Cardiac septum (tissue), 1 donor: ENCODE results near the gene NPDC1. TPM values are rescaled to one million over a fixed set of nuclear protein-coding genes. Genes with fewer than 3 reads are reported as not detected.
"Not testable (repeated sequence)": the region's sequence is repeated elsewhere in the genome, so short reads cannot be mapped to it uniquely, and the experiment has no call there.

Source experiments
- DNase-seq: peaks from one replicate; pipeline ENCODE4 v3.0.0-alpha.2; 2020; ENCODE audit warnings: low spot score
- intact Hi-C: fragments of 100-400 bp; cut with DNase I; formaldehyde crosslinking; loops from one replicate; pipeline ENCODE4 v1.14.0; 2022
- total RNA-seq: library from RNA; stranded (reverse); fragmentation: NEBNext Ultra II Directional; extraction: Animal tissue kit (Norgen Biotek cat#: 25700); gene quantifications from one replicate; pipeline ENCODE4 v1.2.1, GENCODE V29; 2021
- donor health status: DM: no; HTN: no; CAD: no.

NPDC1 gene
- total RNA-seq, 1 donor from 2014 or later = 96.4 TPM

DNA sequence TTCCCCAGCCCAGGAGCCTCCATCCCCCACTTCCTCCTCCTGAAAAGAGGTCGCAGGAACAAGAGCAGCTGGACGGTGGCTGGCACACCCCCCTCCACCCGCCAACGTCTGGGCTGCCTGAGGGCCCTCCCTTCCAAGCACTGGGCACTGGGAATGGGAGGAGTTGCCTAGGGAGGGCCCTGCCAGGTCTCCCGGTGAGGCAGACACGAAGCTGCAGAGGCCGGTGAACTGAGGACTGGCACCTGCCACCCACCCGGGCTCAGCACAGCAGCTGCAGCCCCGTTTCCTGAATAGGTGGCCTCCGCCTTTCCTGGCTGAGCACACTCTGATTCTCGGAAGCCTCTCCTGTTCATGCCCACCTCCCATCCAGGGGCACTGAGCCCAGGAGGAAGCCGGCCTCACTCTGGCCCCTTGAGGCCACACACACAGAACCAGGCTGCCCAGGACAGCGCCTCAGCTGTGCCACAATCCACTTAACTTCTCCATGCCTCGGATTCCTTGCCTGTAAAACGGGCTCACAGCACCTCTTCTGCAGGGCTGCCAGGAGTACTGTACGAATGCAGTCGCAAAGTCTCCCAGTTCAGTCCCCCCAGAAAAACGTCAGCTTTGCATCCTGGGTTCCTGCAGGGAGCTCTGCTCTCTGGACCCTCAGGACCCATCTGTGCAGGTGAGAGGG, 1.3 kb downstream of the NPDC1 start:
- DNase-seq = no peak
- intact Hi-C loops = no loop called here

DNA sequence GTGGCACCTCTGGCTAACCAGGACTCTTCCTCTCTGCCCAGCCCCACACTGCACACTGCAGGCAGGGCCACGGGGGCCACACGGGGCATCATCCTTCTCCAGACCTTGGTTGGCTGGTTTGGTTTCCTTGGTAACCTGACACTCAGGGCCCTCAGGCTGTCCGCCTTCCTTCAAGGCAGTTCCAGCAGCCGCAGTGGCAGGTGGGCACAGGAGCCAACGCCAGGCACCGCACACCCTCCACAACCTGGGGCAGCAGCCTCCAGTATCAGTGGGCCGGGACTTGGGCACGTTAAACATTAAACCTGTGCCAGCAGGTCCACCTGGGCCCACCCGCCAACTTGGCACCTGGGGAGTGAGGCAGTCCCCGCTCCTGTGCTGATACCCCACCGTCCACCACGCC, 1.9 kb downstream of the NPDC1 start:
- no peak for DNase-seq
- intact Hi-C loops = no loop called here

DNA sequence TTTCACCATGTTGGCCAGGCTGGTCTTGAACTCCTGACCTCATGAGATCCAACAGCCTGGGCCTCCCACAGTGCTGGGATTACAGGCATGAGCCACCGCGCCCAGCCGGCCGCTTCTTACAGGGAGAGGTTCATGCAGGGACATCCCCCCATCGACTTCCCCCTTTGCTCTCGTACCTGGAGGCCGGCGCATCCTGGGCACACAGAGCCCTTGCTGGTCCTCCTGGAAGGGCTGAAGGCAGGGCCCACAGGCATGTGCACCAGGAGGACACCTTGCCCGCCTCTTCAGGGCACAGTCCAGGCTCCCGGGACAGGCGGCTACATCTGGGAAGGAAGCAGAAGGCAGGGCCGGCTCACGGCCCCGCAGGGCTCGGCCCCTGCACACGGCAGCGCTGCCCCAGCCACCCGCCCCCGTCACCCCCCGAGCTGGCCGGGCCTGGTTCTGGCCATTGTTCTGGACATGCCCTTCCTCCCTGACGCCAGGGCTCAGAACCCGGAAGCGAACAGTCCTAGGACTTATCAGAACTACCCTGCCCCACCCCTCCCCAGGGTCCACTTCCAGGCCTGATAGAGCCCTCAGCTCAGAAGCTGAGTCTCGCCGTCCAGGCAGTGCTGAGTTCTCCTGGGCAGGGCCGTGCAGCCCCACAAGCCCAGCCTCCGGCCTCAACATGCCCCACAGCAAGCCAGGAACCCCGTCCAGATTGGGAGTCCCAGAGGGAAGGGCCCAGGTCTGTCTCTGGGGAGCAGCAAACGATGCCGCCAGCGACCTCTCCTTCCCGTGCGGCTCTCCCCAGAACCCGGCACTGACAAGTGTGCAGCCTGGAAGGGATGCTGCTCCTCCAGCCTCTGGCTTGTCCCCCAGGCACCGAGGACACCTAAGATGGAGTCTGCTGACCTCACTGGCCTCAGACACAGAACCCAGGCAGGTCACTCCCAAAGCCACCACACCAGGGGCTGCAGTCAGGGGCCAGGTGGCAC, 2.9 kb downstream of the NPDC1 start:
- no peak for DNase-seq
- intact Hi-C loops = no loop called here

DNA sequence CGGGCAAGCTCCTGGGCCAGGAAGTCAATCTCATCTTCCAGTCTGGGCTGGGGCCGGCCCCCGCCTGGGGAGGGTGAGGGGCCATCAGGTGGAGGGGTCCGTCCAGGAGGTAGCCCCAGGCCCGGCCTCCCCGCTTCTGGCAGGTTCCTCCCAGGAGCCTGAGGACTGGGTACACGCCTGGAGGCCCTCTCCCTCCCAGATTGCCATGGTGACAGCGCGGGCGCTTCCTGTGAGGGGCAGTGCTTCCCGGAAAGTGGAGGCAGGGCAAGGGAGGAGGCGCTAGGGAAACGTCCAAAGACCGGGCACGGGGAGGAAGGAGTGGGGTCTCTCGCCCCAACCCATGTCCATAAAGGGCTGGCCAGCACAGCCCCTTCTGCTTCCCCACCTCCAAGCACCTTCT, 4.9 kb downstream of the NPDC1 start:
- intact Hi-C loops = no loop called here
- no peak for DNase-seq

DNA sequence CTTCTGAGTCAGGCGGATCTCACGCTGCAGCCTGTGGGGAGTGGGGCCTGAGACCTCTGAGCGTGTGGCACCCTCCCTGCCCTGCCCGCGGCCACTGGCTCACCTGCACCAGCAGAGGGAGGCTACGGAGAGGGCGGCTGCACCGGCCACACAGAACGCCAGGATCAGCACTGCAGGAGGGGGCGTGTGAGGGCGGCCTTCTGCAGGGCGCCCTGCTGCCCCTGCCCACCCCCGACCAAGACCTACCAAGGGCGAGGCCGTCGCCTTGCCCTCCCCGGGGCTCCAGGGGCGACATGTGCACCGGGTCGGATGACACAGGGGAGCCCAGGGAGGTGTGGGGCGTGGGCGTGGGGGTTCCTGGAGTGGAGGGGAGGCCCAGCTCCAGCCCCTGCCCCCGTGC, 5.4 kb downstream of the NPDC1 start:
- intact Hi-C loops = no loop called here
- no peak for DNase-seq

DNA sequence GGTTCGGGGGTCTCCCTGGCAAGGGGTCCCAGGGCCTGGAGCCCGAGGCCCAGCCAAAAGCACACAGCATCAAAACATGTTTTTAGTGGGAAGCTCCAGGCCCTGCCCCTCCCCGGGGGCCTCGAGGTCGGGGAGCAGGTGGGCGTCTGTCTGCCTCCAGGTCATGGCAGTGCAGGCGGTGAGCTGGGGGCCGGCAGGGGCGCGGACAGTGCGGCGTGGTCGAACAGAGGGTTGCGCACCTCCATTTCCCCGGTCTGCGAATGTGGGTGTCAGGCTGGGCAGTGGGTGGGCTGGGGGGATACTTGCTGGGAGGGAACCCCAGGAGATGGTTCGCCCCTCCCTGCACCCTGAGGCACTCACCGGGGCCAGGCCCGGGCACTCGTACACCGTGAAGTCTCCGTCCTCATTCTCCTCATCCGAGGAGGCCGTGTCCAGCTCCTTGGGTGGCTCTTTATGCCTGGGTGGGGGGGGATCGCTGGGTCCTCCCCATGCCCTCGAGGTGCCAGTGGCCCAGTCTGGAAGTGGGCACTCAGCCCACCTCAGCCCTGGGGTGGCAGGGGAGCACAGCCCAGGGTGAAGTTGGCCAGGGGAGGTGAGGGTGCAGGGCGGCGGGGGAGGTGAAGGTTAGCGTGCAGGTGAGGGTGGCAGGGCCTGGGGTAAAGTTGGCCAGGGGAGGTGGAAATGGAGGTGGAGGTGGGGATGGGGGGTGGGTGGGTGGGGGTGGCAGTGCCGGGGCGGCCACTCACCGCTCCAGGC, 6.2 kb downstream of the NPDC1 start:
- intact Hi-C loops = no loop called here
- DNase-seq = no peak

DNA sequence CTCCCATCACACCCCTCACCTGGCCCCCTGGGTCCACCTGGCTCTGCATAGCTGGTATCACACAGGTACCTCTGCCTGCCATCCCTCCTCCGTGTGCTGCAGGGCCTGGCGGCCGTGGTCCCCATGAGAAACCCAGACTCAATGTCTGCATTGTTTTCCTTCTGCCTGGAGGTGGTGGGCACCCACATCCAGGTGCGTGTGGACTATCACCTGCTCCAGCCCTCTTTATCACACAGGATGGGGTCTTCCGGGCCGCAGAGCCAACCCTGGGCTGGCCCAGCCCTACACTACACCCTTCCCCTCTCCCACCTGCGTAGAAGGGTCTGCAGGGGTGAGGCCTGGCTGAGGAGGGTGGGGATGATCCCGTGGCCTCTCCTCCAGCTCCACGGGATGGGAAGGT, 7.1 kb downstream of the NPDC1 start:
- intact Hi-C loops = no loop called here
- DNase-seq = no peak

DNA sequence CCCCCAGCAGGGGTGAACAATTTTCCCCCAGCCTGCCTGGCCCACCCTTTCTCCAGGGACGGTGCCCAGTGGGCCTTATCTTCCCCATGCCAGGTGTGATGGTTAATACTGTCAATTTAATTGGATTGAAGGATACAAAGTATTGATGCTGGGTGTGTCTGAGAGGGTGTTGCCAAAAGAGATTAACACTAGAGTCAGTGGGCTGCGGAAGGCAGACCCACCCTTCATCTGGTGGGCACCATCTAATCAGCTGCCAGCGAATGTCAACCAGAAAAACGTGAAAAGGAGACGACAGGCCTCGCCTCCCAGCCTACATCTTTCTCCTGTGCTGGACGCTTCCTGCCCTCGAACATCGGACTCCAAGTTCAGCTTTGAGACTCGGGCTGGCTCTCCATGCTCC, 8.5 kb downstream of the NPDC1 start:
- intact Hi-C loops = no loop called here
- DNase-seq = no peak

DNA sequence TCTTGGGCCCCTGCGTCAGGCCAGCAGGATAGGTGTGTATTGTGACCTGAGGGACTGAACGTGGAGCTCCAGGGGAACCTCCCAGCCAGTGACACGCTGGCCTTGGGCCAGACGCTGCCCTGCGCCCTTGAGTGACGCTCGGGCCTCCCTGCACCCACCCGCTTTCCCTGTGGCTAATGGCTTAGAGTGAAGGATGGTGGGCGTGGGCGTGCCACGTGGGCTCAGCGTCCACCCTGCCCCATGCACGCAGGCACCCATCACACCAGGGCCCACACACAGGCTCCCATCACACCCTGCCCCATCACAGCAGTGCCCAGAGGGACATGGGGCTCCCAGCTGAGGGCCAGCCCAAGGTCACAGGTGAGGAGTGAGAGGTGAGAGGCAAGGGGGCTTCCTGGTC, 8.9 kb downstream of the NPDC1 start:
- no peak for DNase-seq
- intact Hi-C loops = no loop called here

DNA sequence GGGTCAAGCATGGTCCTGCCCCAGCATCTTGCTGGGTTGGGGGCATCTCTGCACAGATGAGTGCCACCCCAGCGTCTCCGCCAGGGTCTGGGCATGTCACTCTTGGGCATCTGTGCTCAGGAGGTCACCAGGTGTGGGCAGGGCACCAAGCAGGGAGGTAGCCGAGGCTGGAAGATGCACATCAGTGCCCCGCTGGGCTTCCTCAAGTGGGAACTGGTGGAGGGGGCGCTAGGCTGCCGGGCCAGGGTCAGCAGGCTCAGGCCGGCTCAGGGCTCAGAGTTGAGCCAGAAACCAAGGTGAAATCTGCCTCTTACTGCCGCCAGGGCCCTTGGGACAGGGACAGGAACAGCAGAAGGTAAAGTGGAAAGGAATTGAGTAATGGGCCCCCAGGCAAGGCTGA, 10.0 kb downstream of the NPDC1 start:
- intact Hi-C loops = loop anchor here (2.0 kb wide), 1 partner anchor 87 kb away; no protein-coding TSS in a partner anchor
- DNase-seq = no peak

DNA sequence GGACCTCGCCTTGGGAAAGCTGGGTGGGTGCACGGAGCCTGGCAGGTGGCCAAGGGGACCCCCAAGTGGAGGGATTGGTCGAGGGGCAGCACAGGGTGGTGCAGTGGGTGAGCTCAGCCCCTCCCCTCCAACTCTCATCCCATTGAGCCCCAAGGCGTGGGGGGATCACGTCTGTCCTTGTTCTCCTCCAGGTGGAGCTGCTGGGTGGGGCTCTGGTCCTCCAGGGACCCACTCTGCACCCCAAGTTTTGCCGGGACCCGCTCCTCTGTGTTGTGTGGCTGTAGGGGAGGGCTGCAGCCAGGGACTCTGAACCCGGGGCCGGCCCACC, 10.5 kb downstream of the NPDC1 start:
- intact Hi-C loops = loop anchor here (2.0 kb wide), 1 partner anchor 87 kb away; no protein-coding TSS in a partner anchor
- DNase-seq = no peak

DNA sequence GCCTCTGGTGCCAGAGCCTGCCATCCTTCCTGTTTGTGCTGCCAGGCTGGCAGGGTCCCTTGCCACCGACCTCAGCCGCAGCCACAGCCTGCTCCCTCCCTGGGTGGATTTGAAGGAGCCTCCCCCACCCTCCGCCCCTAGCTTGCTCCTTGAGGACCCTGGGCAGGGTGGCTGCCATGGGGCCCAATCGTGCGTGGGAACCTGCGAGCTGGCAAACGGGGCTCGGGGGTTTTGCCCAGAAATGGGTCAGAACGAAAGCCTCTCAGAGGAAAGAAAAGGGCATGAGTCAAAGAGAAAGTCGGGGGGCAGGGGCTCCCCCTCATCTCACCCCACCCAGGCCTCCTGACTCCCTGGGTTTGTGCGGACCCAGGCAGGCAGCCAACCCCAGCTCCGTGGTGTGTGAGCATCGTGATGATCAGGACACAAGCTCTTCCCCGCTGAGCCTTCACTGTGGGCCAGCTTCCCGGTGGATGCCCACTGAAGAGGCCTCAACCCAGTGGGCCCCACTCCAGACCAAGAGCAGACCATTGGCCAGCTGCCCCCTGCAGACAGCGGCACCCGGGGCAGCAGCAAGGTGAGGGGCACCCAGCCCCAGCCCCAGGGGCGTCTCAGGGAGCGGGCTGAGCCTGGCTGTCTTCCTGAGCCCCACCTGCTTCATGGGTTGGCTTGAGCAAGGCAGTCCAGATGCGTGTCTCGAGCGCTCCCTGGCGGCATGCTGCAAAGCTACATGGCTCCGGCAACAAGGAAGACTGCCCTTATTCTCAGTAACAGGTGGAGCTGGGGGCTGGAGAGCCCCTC, 11.1 kb downstream of the NPDC1 start:
- peak; percentile 93 for DNase-seq
- intact Hi-C loops = loop anchor here (2.0 kb wide), 1 partner anchor 86 kb away; no protein-coding TSS in a partner anchor

DNA sequence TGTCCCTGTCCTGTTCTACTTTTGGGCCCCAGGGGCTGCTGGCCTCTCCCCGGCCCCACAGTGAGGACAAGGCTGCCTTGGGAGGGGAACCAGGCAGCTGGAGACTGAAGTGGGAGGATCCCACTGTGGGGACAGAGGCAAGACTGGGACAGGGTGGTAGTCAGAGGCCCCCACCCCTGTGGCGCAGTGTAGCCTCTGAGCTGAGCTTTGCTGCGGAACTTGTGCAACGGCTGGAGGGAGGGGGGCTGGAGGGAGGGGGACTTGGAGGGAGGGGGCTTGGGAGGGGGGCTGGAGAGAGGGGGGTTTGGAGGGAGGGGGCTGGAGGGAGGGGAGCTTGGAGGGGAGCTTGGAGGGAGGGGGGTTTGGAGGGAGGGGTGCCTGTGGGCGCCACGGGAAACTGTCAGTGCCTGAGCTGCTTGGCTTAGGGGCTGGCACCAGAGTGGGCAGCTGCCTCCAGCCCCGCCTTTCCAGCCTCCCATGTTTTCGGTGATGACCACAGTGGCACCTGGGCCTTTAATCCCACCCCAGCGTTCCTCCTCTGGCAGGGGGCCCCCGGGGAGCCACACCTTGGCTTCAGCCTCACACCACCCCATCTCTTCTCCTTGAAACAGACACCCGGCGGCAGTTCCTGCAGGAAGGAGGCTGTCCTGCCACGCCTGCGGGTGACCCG, 11.8 kb downstream of the NPDC1 start:
- intact Hi-C loops = loop anchor here (2.0 kb wide), 1 partner anchor 85 kb away; no protein-coding TSS in a partner anchor

DNA sequence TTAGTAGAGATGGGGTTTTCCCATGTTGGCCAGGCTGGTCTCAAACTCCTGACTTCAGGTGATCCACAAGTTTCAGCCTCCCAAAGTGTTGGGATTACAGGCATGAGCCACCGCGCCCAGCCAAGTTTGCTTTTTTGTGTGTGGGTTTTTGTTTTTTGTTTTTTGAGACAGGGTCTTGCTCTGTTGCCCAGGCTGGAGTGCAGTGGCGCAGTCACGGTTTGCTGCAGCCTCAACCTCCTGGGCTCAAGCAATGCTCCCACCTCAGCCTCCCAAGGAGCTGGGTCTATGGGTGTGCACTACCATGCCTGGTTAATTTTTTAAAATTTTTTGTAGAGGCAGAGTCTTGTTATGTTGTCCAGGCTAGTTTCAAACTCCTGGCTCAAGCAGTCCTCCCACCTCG, 12.5 kb downstream of the NPDC1 start:
- DNase-seq, intact Hi-C loops: not testable (repeated sequence)

More for the DNA sequence above, 11.8 kb downstream of the NPDC1 start:
- no peak for DNase-seq

DNA sequence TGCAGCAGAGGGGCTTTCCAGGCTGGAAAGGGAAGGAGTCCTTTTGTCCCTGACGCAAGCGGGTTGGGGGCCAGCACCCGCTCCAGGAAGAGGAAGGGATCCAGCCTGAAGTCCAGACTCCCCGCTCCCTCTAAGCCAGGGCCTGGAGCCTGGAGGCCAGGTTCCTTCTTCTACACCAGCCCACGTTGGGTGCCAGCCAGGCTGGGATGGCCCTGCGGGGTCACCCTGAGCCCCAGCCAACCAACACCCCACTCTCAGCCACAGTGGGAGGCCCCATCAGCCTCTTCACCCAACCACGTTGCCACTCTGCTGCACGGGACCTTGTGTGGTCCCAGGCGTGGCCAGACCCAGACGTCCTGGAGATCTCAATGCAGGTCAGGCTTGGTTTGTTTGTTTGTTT, 13.1 kb downstream of the NPDC1 start:
- DNase-seq = peak; percentile 92
- intact Hi-C loops = no loop called here

DNA sequence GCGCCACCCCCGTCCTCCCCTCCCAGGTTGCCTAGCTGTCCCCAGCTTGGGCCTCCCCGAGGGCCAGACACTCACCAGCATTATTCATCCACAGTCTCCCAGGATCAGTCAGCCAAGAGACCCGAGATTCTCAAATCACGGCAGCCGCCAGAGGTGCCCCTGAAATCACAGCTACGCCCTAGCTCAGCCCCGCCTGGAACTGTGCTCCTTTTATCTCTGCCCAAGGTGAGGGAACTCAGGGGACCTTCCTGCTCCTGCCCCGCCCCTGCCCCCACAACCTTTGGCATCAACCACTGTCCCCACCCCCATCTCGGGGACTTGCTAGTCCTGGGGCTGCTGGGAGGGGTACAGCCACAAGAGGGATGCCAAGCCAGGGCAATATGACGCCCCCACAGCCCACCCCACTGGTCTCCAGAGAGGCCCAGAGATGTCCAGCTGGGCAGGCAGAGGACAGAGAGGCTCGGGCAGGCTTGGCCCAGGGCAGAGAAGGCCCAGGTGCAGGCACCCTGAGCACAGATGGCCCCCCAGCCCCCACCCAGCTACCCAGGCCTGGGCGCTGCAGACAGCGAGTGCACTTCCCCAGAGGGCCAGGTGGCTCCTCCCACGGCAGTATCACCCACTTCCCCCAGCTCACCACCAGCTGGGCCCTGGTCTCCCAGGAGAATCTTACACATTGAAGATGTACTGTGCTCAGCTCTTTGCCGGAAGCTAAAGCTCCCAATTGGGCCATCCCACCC, 13.9 kb downstream of the NPDC1 start, which contains the start of gene FUT7:
TSS of gene FUT7 (minus strand) at position 185 of the 737 bp plus-strand sequence. CDS start at position 88, 97 bp downstream.
- peak; percentile 86 for DNase-seq
- intact Hi-C loops = no loop called here

DNA sequence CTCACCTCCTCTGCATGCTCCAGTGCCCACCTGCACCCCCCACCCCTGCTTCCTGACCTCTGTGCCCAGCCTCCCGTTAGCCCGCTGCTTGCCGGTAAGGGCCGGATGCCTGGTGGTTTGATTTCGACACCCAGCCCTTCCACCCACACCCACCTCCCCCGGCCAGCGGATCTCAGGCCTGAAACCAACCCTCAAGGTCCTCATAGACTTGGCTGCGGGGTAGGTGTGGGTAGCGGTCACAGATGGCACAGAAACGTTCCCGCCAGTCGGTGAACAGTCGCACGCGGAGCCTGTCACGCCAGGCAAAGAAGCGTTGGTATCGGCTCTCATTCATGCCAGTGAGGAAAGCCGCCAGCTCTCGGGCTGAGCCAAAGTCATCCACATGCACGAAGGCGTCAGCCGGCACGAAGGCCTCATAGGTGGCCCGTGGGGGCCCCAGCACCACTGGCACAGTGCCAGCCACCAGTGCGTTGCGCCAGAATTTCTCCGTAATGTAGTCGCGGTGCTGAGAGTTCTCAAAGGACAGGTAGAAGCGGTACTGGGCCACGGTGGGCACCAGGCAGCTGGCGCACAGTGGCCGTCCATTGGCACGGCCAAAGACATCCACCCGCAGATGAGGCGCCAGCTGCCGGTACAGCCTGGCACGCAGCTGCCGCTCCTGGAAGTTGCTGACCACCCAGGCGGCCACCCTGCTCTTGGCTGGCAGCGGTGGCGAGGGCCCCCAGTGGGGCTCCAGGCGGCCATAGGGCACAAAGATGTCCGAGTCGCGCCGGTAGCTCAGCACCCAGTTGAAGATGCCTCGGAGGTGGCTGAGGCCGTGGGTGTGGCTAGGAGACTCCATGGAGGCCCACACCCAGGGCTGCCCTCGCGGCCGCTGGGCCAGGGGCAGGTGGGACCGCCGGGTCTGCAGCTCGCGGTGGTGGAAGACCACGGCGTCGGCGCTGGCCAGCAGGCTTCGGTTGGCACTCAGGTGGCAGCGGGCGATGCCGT, 15.1 kb downstream of the NPDC1 start:
- DNase-seq = peak; percentile 92
- intact Hi-C loops = no loop called here
